HG02610 (cell line): ENCODE measurements around the gene SLC2A6.

Experiments
- ATAC-seq: cut with Tn5 transposase; IDR thresholded peaks from one replicate; pipeline ENCODE4 v1.9.1; 2021; ENCODE audit warnings: mild to moderate bottlenecking, moderate library complexity; ENCODE audit not compliant: unreplicated experiment

Gene SLC2A6

DNA sequence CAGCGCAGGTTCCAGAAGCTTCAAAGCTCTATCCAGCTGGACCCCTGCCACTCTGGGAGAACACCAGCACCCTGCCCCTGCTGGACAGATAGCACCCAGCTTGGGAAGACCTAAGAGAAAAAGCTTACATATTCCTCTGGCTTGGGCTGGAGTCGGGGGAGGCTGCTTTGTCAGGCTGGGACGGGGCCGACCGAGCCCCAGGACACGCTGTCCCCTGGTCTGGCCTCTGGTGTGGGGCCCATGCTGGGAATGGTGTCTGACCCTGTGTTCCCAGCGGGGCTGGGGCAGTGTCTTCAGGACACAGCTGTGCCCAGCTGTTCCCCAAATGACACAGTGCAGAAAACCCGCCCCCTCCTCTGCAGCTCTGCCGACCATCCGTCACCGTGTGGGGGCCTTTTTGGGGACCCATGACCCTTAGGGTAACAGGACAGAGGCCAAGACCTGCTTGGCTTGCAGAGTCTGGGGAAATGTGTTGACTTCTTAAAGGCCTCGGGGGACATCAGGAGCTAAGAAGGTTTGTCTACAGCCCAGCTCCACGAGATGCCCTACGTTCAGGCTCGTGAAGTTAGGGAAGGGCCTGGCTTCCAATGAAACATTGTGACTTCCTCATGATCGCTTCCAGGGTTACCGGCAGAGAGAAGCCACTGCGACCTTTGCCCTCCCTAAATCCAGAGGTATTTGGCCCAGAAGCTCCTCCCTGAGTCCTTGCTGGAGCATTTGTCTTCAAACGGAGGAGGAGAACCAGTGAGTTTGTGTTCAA is 20.4 kb upstream of the SLC2A6 start:
- no peak for ATAC-seq

DNA sequence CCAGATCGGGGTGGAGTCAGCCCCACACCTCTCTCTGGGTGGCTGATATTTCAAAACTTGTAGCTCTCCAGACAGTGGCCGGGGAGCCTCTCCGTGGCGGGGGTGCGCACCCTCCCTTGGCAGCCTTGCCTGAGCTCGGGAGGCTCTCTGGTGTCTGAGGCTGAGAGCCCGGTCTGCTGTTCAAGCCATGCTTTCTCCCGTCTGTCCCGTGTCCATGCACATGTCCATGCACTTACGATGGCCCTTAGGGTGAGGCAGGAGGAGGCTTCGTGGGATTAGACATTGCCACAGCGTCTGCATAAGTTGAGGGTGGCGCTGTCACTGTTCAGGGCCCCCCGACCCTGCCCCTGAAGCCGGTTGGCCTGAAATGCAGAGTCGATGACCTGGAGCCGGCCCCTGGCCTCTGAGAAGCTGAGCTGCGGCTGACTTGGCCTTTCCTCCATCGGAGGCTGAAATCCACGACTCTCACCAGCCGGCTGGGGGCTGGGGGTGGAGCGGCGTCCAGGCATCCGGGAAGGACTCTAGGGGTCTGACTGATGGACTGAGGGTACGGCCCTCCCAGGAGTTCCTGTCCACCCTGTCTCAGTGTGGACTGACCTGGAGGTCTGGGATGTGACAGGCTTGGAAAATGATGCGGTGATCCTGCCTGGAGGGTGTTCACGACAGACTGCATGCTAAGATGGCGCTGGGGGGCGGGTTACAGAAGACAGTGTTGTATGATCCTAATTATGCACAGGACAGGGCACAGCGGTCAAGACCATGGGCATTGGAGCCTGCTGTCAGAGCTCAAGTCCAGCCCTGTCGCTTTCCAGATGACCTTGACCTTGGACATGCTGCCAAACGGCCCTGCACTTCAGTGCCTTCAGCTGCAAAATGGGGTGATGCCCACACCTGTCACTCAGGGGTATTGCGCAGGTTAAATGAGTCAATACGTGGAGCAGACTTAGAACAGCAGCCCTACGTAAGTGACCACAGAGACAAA is 18.3 kb upstream of the SLC2A6 start:
- no peak for ATAC-seq

DNA sequence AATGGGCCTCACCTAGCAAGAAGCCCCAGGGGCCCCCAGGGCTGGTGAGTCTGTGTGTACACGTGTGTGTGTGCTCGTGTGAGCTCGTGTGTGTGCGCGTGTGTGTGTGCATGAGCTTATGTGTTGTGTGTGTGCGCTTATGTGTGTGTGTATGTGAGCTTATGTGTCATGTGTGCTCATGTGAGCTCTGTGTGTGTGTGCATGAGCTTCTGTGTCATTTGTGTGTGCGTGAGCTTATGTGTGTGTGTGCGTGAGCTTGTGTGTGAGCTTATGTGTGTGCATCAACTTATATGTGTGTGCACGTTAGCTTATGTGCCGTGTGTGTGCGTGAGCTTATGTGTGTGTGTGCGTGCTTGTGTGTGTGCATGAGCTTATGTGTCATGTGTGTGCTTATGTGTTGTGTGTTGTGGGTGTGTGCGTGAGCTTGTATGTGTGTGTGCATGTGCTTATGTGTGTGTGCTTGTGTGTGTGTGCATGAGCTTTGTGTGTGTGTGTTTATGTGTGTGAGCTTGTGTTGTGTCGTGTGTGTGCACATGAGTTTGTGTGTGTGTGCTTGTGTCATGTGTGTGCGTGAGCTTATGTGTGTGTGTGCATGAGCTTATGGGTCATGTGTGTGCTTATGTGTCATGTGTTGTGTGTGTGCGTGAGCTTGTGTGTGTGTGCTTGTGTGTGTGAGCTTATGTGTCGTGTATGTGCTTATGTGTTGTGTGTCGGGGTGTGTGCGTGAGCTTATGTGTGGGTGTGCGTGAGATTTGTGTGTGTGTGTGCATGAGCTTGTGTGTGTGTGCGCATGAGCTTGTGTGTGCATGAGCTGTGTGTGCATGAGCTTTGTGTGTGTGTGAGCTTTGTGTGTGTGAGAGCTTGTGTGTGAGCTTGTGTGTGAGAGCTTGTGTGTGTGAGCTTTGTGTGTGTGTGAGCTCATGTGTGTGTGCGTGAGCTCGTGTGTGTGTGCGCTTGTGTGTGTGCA is 16.7 kb upstream of the SLC2A6 start:
- no peak for ATAC-seq

DNA sequence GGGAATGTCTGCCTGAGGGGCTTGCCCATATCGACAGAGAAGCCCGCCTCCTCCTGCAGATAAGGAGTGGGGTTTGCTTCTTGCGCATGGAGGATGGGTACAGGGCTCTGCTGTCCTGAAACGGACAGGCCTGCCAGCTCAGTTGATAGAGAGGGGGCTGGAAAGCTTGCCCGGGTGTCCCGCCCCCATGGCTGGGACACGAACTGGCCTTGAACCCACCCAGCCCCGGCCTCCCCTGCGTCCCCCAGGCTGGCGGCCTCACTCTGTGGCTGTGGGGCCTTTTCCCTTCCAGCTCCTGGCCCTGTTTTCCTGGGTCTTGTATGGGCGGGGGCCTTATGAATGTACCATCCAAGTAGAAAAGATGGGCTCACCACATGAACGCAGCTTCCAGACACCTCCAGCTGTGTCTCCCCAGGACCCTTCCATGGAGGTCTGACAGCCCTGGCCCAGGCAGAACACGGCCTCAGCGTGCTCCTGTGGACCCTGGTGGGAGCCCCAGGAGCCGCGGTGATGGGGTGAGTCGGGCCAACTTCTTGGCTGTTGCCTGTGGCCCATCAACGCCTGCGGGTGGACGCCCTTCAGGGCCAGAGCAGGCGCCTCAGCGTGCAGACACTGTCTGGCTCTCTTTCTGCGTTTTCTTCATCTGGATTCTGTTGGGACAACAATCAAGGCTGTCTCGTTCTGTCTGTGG is 15.9 kb upstream of the SLC2A6 start:
- ATAC-seq: no peak

DNA sequence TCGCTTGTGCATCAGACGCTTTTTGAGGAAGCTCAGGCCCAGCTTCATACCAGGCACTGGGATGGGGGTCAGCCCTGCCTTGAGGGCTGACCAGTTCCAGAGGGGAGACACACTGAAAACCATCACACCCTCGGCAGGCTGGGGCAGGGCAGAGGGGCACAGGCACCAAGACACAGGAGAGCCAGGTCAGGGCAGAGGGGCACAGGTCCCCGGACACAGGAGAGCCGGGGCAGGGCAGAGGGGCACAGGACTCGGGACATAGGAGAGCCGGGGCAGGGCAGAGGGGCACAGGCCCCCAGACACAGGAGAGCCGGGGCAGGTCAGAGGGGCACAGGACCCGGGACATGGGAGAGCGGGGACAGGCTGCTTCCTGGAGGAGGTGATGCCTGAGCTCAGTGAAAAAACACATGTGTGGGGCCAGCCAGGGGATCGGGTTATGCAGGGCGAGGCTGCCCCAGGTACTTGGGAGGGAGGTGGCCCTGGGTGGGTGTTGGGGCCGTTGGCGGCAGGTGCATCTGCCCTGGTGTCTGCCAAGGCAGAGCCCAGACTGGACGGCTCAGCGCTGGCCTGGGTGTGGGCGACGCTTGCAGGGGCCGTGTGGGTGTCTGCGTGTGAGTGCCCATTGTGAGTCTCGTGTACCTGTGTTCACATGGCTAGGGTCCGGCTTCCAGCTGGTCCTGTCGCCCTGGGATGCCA is 15.1 kb upstream of the SLC2A6 start:
- no peak for ATAC-seq

DNA sequence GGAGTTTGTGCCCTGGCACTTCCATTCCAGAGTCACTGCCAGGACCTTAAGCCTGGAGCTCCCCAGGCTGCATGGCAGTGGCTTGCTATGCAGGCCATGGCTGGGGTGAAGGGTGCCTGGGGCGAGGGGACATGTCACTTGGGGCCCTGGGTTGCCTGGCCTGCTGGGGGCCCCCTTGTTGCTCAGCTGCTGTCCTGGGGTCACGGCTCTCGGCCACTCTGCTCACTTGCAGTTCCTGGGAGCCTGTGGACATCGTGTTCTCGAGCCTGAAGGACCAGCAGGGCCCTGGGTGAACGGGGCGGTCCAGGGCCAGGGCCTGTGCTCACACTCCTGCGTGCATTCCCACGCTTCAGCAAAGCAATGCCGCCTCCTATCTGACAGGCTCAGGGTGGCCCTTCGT is 14.5 kb upstream of the SLC2A6 start:
- ATAC-seq: no peak

DNA sequence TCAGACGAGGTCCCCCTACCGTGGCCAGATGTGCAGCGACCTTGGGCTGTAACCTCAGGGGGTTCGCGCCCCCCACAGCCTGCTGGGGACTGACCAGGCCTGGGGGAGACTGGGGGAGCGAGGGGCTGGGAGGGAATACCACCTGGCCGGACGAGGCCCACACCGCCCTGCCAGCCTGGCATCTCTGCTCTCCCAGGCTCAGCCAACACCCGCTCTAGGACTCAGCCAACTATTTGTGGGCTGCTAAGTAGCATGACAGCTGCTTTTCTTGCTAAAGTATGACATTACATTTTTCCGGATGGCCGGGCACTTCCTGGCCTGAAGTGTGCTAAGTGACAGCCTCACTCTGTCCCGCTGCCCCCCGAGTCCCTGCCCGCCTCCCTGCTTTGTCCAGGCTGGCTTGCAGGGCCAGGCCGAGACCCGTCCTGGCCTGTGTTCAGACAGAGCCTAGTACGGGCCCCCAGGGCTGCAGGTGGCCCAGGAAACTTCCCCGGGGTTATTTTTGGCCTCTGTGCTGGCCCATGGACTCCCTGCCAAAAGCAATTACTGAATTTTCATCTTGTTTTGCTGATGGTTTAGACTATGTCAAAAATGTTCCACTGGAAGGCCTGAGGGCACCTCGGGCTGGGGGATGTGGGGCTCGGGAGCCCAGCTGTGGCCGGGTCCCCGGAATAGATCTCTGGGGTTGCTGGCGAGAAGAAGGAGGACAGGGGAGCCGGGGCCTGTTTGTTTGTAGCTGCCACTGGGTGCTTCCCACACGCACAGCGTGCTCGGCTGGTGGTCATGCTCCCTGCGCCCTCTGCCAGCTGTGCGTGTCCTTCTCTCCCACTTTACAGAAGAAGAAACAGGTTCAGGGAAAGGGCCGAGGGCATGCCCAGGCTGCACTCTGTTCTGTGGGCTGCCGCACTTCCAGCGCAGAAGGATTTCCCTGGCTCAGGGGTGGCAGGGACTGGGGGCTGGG is 13.4 kb upstream of the SLC2A6 start:
- ATAC-seq: no peak

DNA sequence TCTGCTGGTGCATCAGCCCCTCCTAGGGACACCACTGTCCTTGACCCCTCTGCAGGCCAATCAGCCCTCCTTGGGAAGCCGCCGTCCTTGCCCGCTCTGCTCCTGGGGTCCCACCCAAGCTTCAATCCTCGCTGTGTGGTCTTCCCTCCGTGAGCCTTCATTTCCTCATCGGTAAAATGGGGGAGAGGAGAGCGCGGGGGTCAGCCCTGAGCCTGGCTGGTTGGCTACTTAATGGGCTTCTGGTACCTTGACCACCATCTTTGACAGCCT is 12.7 kb upstream of the SLC2A6 start:
- no peak for ATAC-seq

DNA sequence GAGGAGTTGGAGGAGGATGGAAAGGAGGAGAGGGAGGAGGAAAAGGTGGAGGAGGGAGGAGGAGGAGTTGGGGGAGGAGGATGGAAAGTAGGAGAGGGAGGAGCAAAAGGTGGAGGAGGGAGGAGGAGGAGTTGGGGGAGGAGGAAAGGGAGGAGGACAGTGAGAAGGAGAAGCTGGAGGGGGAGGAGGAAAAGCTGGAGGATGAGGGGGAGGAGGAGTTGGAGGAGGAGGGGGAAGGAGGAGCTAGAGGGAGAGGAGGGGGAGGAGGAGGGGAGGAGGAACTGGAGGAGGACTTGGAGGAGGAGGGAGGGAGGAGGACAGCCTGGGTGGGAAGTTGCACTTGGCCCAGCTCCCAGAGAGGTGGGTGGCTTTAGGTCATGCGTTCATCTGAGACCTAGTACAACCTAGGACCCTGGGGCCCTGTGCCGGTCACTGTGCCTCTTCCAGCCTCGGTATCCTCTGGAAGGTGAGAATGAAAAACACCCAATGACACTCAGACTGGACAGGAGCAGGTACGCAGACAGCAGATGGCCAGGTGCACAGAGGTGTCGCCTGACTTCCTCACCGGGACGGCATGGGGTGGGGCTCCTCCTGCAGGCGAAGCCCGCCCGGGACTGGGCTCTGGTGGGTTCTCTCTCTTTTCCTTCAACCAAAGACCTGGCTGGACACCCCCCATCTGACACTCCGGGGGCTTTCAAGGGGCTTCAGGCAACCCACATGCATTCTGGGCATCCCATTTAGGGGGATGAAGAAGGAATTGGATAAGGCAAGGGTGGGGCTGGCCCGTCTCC is 12.2 kb upstream of the SLC2A6 start:
- no peak for ATAC-seq

DNA sequence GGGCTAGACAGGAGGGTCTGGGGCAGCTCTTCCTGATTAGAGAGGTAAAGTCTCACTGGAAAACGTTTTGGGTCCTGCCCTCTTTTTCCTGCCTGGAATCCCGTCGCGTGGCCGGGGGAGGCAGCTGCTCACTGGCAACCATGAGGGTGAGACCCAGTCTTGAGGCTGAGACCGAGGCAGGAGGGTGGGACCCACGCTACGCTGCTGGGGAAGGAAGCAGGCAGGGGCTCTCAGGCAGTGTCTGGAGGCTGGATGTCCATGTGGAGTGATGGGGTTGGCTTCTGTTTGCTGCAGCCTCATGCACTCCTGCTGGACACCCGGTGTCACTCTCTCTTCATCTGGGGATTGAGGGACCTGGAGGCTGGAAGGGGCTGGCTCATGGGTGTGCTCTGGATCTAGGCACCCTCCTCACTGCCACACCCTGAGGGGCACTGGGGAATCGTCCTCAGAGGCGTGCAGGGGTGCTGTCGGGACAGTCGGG is 11.3 kb upstream of the SLC2A6 start:
- no peak for ATAC-seq

DNA sequence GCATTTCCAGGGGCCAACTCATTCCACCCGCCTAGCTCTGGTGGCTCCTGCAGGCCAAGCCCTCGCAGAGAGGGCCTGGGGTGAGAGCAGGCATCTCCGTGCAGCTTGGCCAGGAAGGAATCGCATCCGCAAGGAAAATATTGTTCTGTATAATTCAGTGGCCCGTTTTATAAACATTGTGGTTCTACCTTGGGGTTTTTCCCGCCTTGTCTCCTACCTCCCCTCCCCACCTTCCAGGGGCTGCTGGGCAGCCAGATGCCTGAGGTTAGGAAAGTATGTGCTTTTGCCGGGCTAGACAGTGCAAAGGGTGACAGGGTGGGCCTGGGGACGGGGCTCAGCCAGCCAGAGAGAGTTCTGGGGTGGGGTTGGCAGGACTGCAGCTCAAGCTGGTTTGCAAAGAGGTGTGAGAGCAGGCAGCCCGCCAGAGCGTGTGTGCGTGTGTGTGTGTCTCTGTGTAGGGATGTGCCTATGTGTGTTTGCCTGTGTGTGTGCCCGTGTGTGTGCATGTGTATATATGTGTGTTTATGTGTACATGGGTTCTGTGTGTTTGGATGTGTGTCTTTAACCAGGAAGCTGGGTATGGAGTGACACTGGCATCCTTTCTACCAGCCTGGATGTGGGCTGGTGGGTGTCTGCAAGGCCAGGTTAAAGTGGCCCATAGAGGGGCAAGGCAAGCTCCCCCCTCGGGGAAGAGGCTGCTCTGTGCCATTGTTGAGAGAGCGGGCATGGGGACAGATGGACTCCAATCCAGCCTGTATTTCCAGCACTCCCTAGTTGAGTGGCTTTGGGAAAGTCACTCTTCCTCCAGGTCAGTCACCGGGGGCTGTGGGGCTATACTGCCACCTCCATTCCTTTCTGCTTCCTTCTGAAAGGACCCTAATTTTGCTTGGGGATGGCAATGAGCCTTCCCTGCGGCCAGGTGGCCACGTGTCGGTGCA is 10.6 kb upstream of the SLC2A6 start:
- ATAC-seq: no peak

DNA sequence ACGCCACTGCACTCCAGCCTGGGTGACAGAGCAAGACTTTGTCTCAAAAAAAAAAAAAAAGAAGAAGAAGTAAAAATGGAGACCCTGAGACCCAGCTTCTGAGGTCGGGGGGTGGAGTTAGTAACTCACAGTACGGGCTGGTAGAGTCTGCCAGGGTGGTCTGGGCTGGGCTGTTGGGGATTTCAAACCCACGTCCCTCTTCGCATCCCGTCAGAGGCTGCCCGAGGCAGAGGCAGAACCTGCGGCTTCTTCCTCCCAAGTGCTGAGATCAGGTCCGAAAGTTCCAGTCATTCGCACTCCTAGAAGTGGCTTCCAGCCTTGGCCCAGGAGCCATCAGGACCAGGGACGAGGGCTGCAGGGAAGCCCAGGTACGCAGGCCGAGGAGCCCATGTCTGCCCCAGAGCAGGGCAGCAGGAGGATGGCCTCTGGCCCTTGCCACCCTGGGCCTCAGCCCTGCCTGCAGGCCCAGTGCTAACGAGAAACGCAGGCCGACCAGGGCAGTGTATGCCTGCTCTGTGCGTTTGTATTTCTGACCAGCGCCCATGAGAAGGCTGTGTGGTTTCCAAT is 9.9 kb upstream of the SLC2A6 start:
- ATAC-seq: no peak

DNA sequence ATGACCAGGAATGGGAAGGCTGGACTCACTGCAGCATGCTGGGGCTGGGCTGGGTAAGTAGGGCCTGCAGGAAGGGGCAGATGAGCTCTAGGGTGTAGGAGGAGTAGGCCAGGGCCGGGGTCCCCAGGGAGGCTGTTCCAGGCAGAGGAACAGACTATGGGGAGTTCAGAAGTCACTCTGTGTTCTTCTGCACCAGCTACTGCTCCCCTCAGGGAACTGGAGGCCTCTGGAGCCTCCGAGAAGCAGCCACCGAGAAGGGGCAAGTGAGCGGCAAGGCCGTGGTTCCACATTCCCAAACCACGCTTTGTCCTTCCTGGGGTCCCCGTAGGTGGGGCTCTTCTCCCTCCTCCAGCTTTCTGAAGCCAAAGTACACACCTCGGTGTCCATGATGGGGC is 8.4 kb upstream of the SLC2A6 start:
- no peak for ATAC-seq

DNA sequence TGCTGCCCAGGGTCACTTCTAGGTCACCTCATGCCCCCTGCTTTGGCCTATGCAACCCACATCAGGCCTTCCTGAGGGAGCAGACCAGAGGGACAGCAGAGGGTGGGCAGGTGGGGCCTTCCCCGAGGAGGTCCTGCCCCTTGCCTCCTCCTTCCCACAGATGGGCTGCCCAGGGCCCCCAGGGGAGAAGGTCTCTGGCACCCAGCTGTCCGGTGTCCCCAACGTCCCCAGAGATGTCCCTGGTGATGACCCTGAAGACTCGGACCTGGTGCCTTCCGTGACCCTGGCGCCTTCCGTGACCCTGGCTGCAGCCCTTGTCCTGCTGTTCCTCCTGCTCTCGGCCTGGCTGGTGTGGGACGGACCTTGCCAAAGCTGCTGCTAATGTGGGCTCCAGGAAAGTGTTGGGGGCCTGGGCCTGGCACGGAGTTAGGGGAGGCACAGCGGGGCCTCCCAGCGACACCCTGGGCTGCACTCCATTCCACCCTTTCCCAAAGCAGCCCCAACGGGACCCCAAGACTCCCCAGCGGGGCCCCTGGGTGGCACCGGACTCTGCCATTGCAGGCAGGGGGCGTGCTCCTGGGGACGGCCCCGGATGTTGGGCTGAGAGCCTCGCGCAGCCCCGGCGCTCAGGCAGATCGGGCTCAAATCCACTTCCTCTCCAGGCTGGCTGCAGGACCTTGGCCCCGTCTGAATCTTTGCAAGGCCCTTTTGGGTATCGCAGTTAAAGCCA is 6.8 kb upstream of the SLC2A6 start:
- no peak for ATAC-seq

DNA sequence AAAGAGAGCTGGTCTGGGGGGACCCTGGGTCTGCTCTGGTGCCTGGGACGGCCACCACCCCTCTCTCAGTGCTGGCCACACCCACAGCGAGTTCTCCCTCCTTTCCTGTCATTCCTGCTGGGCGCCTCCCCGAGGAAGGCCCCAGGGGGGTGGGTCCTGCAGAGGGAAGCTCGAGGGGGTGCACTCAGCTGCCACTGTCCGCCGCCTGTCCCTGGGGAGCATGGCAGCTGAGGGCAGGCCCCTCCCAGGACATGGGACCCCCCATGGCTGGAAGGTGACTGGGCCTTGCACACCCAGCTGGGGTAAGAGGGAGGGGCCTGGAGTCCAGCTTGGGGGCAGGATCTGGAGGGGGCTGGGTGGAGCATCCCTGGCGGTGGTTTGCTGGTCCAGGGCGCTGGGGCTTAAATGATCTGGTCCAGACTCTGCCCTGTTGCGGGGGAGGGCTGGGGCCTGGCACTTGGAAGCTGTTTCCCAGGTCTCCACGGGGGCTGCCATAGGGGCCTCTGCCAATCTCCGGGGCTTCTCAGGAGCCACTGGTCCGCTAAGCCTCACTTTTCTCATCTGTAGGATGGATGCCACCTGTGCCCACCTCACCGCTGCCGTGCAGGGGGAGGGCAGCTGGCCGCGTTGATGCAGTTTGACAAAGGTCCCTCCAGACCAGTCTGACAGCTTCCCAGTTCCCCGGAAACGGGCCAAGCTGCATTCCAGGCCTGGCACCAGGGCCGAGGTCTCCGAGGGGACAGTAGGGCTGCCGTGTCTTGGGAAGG is 6.0 kb upstream of the SLC2A6 start:
- no peak for ATAC-seq
